Liver (tissue), 9 donors: ENCODE measurements around the gene MRPL9. TPM values are rescaled to one million over a fixed set of nuclear protein-coding genes. Genes with fewer than 3 reads are reported as not detected.

Source experiments
- DNase-seq: peaks from one replicate; pipeline ENCODE4 v3.0.0-alpha.2; 2017; ENCODE audit warnings: low spot score
- H3K27ac ChIP-seq, 2 donors: one replicate each; pipeline ENCODE4 v1.7.0; 2013; ENCODE audit warnings: inconsistent platforms in 2 of 2, low read length in 2 of 2, control low read depth in 1 of 2, low read depth in 1 of 2, mild to moderate bottlenecking in 1 of 2
- H3K27me3 ChIP-seq, 4 donors: one replicate each; pipeline versions ENCODE4 v1.6.1 to v1.7.0; 2013; ENCODE audit warnings: low read length in 3 of 4, inconsistent platforms in 1 of 4, mild to moderate bottlenecking in 1 of 4, moderate library complexity in 1 of 4; ENCODE audit not compliant: control insufficient read depth in 4 of 4, insufficient read depth in 4 of 4
- H3K36me3 ChIP-seq, 4 donors: one replicate each; pipeline versions ENCODE4 v1.6.1 to v1.7.0; 2013; ENCODE audit warnings: low read length in 3 of 4, mild to moderate bottlenecking in 3 of 4, low read depth in 1 of 4, moderate library complexity in 1 of 4; ENCODE audit not compliant: control insufficient read depth in 4 of 4, insufficient read depth in 3 of 4
- H3K4me1 ChIP-seq, 4 donors: one replicate each; pipeline versions ENCODE4 v1.6.1 to v1.7.0; 2013; ENCODE audit warnings: low read length in 3 of 4, mild to moderate bottlenecking in 3 of 4, moderate library complexity in 1 of 4; ENCODE audit not compliant: control insufficient read depth in 4 of 4, insufficient read depth in 4 of 4
- H3K4me3 ChIP-seq, 3 donors: one replicate each; pipeline versions ENCODE4 v1.6.1 to v1.7.0; 2013; ENCODE audit warnings: low read length in 3 of 3, control low read depth in 1 of 3, low read depth in 1 of 3, mild to moderate bottlenecking in 1 of 3
- H3K9ac ChIP-seq, 2 donors: one replicate each; pipeline ENCODE4 v1.7.0; 2013; ENCODE audit warnings: low read length in 2 of 2, mild to moderate bottlenecking in 2 of 2, moderate library complexity in 2 of 2, control low read depth in 1 of 2, low read depth in 1 of 2
- H3K9me3 ChIP-seq, 4 donors: one replicate each; pipeline versions ENCODE4 v1.6.1 to v1.7.0; 2013; ENCODE audit warnings: low read length in 3 of 4; ENCODE audit not compliant: control insufficient read depth in 4 of 4
- EGR1 ChIP-seq, 2 donors: IDR thresholded peaks; 2 replicates each; pipeline ENCODE4 v1.6.1; 2016 to 2018; ENCODE audit warnings: antibody characterized with exemption in 2 of 2, low read depth in 2 of 2
- FOXA1 ChIP-seq: IDR thresholded peaks from 2 replicates; pipeline ENCODE4 v1.6.1; 2016; ENCODE audit warnings: antibody characterized with exemption
- FOXA2 ChIP-seq: IDR thresholded peaks from 2 replicates; pipeline ENCODE4 v1.6.1; 2016; ENCODE audit warnings: antibody characterized with exemption
- GABPA ChIP-seq, 2 donors: IDR thresholded peaks in 1 of 2; conservative IDR thresholded peaks in 1 of 2; 2 replicates each; pipeline ENCODE4 v1.6.1; 2016; ENCODE audit warnings: antibody characterized with exemption in 2 of 2, mild to moderate bottlenecking in 1 of 2, moderate library complexity in 1 of 2
- HNF4A ChIP-seq, 2 donors: conservative IDR thresholded peaks; 2 replicates each; pipeline ENCODE4 v1.6.1; 2016; ENCODE audit warnings: antibody characterized with exemption in 2 of 2, mild to moderate bottlenecking in 2 of 2
- HNF4G ChIP-seq: IDR thresholded peaks from 2 replicates; pipeline ENCODE4 v1.6.1; 2016; ENCODE audit warnings: antibody characterized with exemption
- JUND ChIP-seq, 2 donors: IDR thresholded peaks; 2 replicates each; pipeline ENCODE4 v1.6.1; 2016; ENCODE audit warnings: antibody characterized with exemption in 2 of 2
- NR2F2 ChIP-seq: IDR thresholded peaks from 2 replicates; pipeline ENCODE4 v1.6.1; 2016; ENCODE audit warnings: antibody characterized with exemption
- RAD21 ChIP-seq, 2 donors: IDR thresholded peaks; 2 replicates each; pipeline ENCODE4 v1.6.1; 2016; ENCODE audit warnings: antibody characterized with exemption in 2 of 2, mild to moderate bottlenecking in 2 of 2
- RXRA ChIP-seq, 2 donors: IDR thresholded peaks; 2 replicates each; pipeline ENCODE4 v1.6.1; 2017 to 2018; ENCODE audit warnings: antibody characterized with exemption in 2 of 2, mild to moderate bottlenecking in 1 of 2
- SP1 ChIP-seq: IDR thresholded peaks from 2 replicates; pipeline ENCODE4 v1.6.1; 2018; ENCODE audit warnings: antibody characterized with exemption, mild to moderate bottlenecking
- TAF1 ChIP-seq: conservative IDR thresholded peaks from 2 replicates; pipeline ENCODE4 v1.6.1; 2016; ENCODE audit warnings: antibody characterized with exemption, mild to moderate bottlenecking
- YY1 ChIP-seq: IDR thresholded peaks from 2 replicates; pipeline ENCODE4 v1.6.1; 2016; ENCODE audit warnings: antibody characterized with exemption, mild to moderate bottlenecking
- WGBS: extraction: QIAGEN DNeasy Blood & Tissue Kit; methylation state at CpG from one replicate; pipeline ENCODE4 v1.1.7; 2013; 5-methylcytosine and 5-hydroxymethylcytosine counted together
- polyA plus RNA-seq, 2 donors: library from polyadenylated mRNA; stranded (reverse) in 1 of 2; unstranded in 1 of 2; fragments of 200-250 nt in 1 of 2; fragments of >200 nt in 1 of 2; fragmentation: Nextera tagmentation in 1 of 2; extraction: Ambion mirVana in 1 of 2; gene quantifications; one replicate each; pipeline versions ENCODE4 v1.2.1 to v1.2.3, GENCODE V29; 2013 to 2015
- total RNA-seq, 2 donors: library from RNA; depleted of rRNA; stranded (reverse); fragments of >200 nt; gene quantifications; one replicate each; pipeline ENCODE4 v1.2.3, GENCODE V29; 2014
- TF ChIP-seq, protein P1 (sequence below): fragments of 150-350 bp; IDR thresholded peaks from 2 replicates; pipeline ENCODE4 v1.5.1; 2017; ENCODE audit warnings: improper control_type of control experiment, low read depth, low read length; ENCODE audit not compliant: missing input control
- TF ChIP-seq, protein P2 (sequence below): IDR thresholded peaks from 2 replicates; pipeline ENCODE4 v1.6.1; 2016; ENCODE audit warnings: antibody characterized with exemption
- TF ChIP-seq, protein P3 (sequence below): IDR thresholded peaks from 2 replicates; pipeline ENCODE4 v1.6.1; 2016; ENCODE audit warnings: antibody characterized with exemption
- TF ChIP-seq, protein P4 (sequence below): IDR thresholded peaks from 2 replicates; pipeline ENCODE4 v1.6.1; 2016; ENCODE audit warnings: antibody characterized with exemption
- donor health status: healthy.
- donor health status: healthy.
- donor health status: healthy.
- donor health status: healthy.
- donor health status: healthy.

The MRPL9 gene
- total and polyA plus RNA-seq, 4 donors: 22.5 to 43.5 (median 31.6) TPM

DNA sequence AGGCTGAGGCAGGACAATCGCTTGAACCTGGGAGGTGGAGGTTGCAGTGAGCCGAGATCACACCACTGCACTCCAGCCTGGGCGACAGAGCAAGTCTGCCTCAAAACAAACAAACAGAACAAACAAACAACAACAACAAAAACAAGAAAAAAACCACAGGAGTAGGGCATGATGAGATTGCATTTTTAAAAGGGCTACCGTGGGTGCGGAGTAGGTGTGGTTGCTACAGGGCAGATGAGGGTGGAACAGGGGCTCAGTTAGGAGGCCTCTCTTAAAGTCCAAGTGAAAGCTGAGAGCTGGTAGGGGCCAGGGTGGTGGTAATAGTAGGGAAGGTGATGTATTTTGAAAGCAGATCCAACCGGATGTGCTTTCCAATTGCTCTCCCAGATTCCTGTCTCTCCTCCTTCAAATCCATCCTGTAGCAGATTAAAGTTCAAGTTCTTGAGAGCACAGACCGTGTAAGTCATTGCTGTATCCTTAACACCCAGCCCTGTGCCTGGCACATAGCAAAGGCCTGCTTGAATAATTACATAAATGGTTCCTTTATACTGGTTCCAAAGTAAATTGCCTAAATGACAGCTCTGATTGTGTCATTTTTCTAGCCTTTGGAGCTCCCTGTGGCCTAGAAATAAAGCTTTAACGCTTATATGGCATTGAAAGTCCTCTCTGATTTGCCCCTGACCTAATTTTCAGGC, 46.1 kb upstream of the MRPL9 start (continued):
- TF ChIP-seq, protein P1, sequence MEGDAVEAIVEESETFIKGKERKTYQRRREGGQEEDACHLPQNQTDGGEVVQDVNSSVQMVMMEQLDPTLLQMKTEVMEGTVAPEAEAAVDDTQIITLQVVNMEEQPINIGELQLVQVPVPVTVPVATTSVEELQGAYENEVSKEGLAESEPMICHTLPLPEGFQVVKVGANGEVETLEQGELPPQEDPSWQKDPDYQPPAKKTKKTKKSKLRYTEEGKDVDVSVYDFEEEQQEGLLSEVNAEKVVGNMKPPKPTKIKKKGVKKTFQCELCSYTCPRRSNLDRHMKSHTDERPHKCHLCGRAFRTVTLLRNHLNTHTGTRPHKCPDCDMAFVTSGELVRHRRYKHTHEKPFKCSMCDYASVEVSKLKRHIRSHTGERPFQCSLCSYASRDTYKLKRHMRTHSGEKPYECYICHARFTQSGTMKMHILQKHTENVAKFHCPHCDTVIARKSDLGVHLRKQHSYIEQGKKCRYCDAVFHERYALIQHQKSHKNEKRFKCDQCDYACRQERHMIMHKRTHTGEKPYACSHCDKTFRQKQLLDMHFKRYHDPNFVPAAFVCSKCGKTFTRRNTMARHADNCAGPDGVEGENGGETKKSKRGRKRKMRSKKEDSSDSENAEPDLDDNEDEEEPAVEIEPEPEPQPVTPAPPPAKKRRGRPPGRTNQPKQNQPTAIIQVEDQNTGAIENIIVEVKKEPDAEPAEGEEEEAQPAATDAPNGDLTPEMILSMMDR: no peak
- no peak for TF ChIP-seq RXRA (IDR thresholded peaks at IDR 0.05)

DNA sequence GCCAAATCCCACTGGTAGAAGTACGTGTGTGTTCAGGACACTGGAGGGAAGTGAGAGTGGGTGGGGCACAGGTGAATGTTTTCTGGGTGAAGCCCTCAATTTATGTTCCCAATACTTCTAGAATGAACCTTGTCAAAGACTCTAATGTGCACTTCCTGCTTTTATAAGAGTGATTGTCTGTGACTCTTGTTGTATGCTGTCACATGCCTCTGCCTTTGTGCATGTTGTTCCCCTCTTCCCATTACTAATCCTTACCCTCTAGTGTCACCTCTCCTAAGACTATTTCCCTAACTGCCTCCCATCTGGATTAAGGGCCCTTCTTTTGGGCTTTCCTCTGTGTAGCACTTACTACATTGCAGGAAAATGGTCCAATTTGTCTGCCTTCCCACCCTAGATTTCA, 44.5 kb upstream of the MRPL9 start:
- Histone ChIP-seq H3K27me3 (no peaks in the 10 kb centered on the region), H3K9ac (no peak overlapping the region), H3K27ac (no peak overlapping the region), H3K9me3 (no peaks in the 10 kb centered on the region), H3K4me1 (peaks cover 0 to 4% (median under 1%) of the 10 kb centered on the region in 4 donors), H3K4me3 (no peak overlapping the region), H3K36me3 (peaks cover 1 to 46% (median 36%) of the 10 kb centered on the region in 4 donors)
- TF ChIP-seq, protein P1: no peak
- TF ChIP-seq FOXA2: no peak
- TF ChIP-seq JUND (IDR thresholded peaks at IDR 0.05): no peak
- no peak for TF ChIP-seq RAD21 (IDR thresholded peaks at IDR 0.05)
- TF ChIP-seq RXRA (IDR thresholded peaks at IDR 0.05): no peak
- TF ChIP-seq EGR1 (IDR thresholded peaks at IDR 0.05; ENCODE audit: low read depth in 2 of 2): no peak
- TF ChIP-seq HNF4A (conservative IDR thresholded peaks at IDR 0.05): no peak
- TF ChIP-seq, protein P2, sequence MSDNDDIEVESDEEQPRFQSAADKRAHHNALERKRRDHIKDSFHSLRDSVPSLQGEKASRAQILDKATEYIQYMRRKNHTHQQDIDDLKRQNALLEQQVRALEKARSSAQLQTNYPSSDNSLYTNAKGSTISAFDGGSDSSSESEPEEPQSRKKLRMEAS: no peak
- no peak for TF ChIP-seq YY1
- TF ChIP-seq FOXA1: no peak
- TF ChIP-seq HNF4G: no peak
- TF ChIP-seq, protein P3, sequence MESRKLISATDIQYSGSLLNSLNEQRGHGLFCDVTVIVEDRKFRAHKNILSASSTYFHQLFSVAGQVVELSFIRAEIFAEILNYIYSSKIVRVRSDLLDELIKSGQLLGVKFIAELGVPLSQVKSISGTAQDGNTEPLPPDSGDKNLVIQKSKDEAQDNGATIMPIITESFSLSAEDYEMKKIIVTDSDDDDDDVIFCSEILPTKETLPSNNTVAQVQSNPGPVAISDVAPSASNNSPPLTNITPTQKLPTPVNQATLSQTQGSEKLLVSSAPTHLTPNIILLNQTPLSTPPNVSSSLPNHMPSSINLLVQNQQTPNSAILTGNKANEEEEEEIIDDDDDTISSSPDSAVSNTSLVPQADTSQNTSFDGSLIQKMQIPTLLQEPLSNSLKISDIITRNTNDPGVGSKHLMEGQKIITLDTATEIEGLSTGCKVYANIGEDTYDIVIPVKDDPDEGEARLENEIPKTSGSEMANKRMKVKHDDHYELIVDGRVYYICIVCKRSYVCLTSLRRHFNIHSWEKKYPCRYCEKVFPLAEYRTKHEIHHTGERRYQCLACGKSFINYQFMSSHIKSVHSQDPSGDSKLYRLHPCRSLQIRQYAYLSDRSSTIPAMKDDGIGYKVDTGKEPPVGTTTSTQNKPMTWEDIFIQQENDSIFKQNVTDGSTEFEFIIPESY: no peak
- no peak for TF ChIP-seq NR2F2
- TF ChIP-seq TAF1: no peak
- TF ChIP-seq, protein P4, sequence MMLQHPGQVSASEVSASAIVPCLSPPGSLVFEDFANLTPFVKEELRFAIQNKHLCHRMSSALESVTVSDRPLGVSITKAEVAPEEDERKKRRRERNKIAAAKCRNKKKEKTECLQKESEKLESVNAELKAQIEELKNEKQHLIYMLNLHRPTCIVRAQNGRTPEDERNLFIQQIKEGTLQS: no peak
- TF ChIP-seq SP1: no peak
- no peak for TF ChIP-seq GABPA (IDR thresholded peaks at IDR 0.05 in 1 of 2, conservative IDR thresholded peaks at IDR 0.05 in 1 of 2)
- DNase-seq: no peak
- WGBS: 68% methylated on average over 1 of the region's 1 CpG
